Fibroblast of mammary gland (primary cell): ENCODE results near the gene CDK5RAP2.
"Not testable (repeated sequence)": the region's sequence is repeated elsewhere in the genome, so short reads cannot be mapped to it uniquely, and the experiment has no call there.

Experiments
- DNase-seq: peaks from one replicate; pipeline ENCODE4 v3.0.0-alpha.2; 2010; ENCODE audit warnings: low read depth
- H3K4me3 ChIP-seq: 2 replicates; pipeline ENCODE4 v1.5.1; 2011; ENCODE audit warnings: low read depth, mild to moderate bottlenecking, low read length, moderate library complexity; ENCODE audit not compliant: control insufficient read depth
- TF ChIP-seq, protein P1 (sequence below): conservative IDR thresholded peaks from 2 replicates; pipeline ENCODE4 v1.5.1; 2011; ENCODE audit warnings: low read depth, low read length, inconsistent platforms; ENCODE audit not compliant: control insufficient read depth, insufficient read depth

The CDK5RAP2 gene

GRCh38 chr9:120463765-120464164 lies 116.2 kb downstream of the CDK5RAP2 start:
- DNase-seq: no peak
- H3K4me3 ChIP-seq: no peak overlapping the region
- TF ChIP-seq, protein P1, sequence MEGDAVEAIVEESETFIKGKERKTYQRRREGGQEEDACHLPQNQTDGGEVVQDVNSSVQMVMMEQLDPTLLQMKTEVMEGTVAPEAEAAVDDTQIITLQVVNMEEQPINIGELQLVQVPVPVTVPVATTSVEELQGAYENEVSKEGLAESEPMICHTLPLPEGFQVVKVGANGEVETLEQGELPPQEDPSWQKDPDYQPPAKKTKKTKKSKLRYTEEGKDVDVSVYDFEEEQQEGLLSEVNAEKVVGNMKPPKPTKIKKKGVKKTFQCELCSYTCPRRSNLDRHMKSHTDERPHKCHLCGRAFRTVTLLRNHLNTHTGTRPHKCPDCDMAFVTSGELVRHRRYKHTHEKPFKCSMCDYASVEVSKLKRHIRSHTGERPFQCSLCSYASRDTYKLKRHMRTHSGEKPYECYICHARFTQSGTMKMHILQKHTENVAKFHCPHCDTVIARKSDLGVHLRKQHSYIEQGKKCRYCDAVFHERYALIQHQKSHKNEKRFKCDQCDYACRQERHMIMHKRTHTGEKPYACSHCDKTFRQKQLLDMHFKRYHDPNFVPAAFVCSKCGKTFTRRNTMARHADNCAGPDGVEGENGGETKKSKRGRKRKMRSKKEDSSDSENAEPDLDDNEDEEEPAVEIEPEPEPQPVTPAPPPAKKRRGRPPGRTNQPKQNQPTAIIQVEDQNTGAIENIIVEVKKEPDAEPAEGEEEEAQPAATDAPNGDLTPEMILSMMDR: no peak

GRCh38 chr9:120461677-120462076 lies 118.3 kb downstream of the CDK5RAP2 start:
- DNase-seq, H3K4me3 ChIP-seq: not testable (repeated sequence)

- no peak overlapping the region for H3K4me3 ChIP-seq
- no peak for DNase-seq
- TF ChIP-seq, protein P1: no peak
These were observed 123.7 kb downstream of the CDK5RAP2 start for GRCh38 chr9:120456218-120456617.

DNA sequence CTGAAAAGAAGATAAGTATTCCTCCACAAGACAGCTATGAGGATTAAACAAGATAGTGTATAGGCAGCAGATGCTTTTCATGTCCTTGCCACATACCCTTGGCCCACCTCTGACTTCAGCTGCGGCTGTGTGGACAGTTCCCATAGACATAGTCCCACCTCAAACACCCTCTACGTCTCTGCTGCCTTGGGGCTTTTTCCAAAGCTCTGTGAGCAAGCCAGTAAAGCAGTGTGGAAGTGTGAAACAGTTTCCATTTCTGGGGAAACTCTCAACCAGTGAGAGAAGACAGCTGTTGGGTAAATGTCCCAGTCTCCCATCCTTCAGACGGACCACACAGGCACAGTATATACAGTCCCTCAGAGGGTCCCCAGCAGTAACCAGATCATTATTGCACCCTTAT lies 125.5 kb downstream of the CDK5RAP2 start:
- DNase-seq: no peak
- TF ChIP-seq, protein P1: no peak
- H3K4me3 ChIP-seq: no peak overlapping the region

DNA sequence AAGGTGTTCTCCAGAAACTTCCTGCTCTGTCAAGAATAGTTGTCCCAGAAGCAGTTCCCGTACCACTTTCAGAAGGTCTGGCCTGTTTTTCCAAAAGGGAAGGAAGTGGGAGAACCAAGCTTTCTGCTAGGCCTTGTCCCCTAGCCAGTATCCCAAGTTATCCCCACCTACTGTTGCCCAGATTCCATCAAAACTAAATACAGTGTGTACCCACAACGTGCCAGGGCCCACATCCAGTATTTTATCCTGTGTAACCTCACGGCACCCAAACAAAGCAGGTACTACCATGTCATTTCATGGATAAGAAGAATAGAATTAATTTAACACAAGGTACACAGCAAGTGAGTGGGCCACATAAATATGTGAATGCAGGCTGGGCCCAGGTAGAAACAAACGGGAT lies 126.2 kb downstream of the CDK5RAP2 start:
- no peak overlapping the region for H3K4me3 ChIP-seq
- no peak for DNase-seq
- TF ChIP-seq, protein P1: no peak

- DNase-seq: no peak
- TF ChIP-seq, protein P1: no peak
- no peak overlapping the region for H3K4me3 ChIP-seq
These were observed 127.3 kb downstream of the CDK5RAP2 start for GRCh38 chr9:120452631-120453030.

- H3K4me3 ChIP-seq: no peak overlapping the region
- DNase-seq: no peak
- TF ChIP-seq, protein P1: no peak
These were observed 129.1 kb downstream of the CDK5RAP2 start for GRCh38 chr9:120450916-120451315.

- H3K4me3 ChIP-seq: no peak overlapping the region
- no peak for DNase-seq
- TF ChIP-seq, protein P1: no peak
These were observed 130.4 kb downstream of the CDK5RAP2 start for GRCh38 chr9:120449566-120449965.
